Measurements from ENCODE around the gene EEF1AKMT4. TPM values are rescaled to one million over a fixed set of nuclear protein-coding genes. Genes with fewer than 3 reads are reported as not detected.

EEF1AKMT4 gene
- total and polyA plus RNA-seq, 10 of the 15 experiments (the other 5 are each of a cell fraction or from before 2014, with no cell fraction given) = 7.5 to 26.8 (median 18.3) TPM

GRCh38 chr3:184223946-184224345, 25.5 kb upstream of the EEF1AKMT4 start:
- DNase-seq (ENCODE audit: low read depth, low spot score) = no peak
- Histone ChIP-seq H3K9ac (ENCODE audit: control insufficient read depth, insufficient read depth, low read length) (no peak overlapping the region), H3K27me3 (replicated peaks in 1 of 2; ENCODE audit: control insufficient read depth in 2 of 2, insufficient read depth in 2 of 2, low read length in 1 of 2) (peaks cover 3 to 4% of the 10 kb centered on the region in 2 experiments; a peak in 3 of 4 replicates), H3K4me1 (ENCODE audit: control insufficient read depth, insufficient read depth, low read length) (no peaks in the 10 kb centered on the region), H3K27ac (ENCODE audit: control insufficient read depth, insufficient read depth) (no peak overlapping the region), H3K36me3 (ENCODE audit: control insufficient read depth in 2 of 2, insufficient read depth in 2 of 2, low read length in 1 of 2) (no peaks in the 10 kb centered on the region), H3K4me2 (ENCODE audit: control insufficient read depth, insufficient read depth) (no peak overlapping the region), H3K4me3 (no peak overlapping the region), H3K79me2 (ENCODE audit: control insufficient read depth, insufficient read depth, low read length) (no peaks in the 10 kb centered on the region), H3K9me3 (replicated peaks; ENCODE audit: control insufficient read depth, insufficient read depth, low read length) (no peaks in the 10 kb centered on the region), H2AFZ (ENCODE audit: control insufficient read depth, low read depth, low read length) (no peak overlapping the region), H4K20me1 (ENCODE audit: control insufficient read depth, insufficient read depth) (no peaks in the 10 kb centered on the region)
- WGBS (ENCODE audit: insufficient coverage, insufficient replicate concordance, low lambda C conversion rate, missing lambda C conversion rate) = 25% methylated on average over 3 of the region's 3 CpGs
- ChIA-PET RAD21 (ENCODE audit: unreplicated experiment) (no interaction called here), SMC1A (ENCODE audit: uncharacterized antibody, unreplicated experiment) (no interaction called here), POLR2A (no interaction called here), CTCF (interaction anchor here (0.9 kb wide), 1 partner anchor 27 kb away, joined by 3 read pairs; no protein-coding TSS in a partner anchor)
- ATAC-seq = no peak
- BruUV-seq (replicated peaks) = no TSS peak
- intact Hi-C loops (cut with micrococcal nuclease; ENCODE audit: unreplicated experiment) = no loop called here
- TF ChIP-seq NKRF (conservative IDR thresholded peaks at IDR 0.05) (no peak), PAX5 (IDR thresholded peaks at IDR 0.05; ENCODE audit: borderline replicate concordance, low read depth, low read length) (no peak), HDGF (IDR thresholded peaks at IDR 0.05) (no peak), TCF3 (IDR thresholded peaks at IDR 0.05; ENCODE audit: borderline replicate concordance, insufficient read depth, low read depth, low read length) (no peak), RCOR1 (conservative IDR thresholded peaks at IDR 0.05; ENCODE audit: low read depth, low read length) (no peak), SUPT20H (IDR thresholded peaks at IDR 0.05; ENCODE audit: borderline replicate concordance, control insufficient read depth, low read depth, low read length) (no peak), CHD2 (IDR thresholded peaks at IDR 0.05; ENCODE audit: borderline replicate concordance, low read depth, low read length) (no peak), ZNF592 (IDR thresholded peaks at IDR 0.05) (no peak), HCFC1 (IDR thresholded peaks at IDR 0.05; ENCODE audit: low read length) (no peak), MEF2B (IDR thresholded peaks at IDR 0.05; ENCODE audit: partially characterized antibody, poor library complexity, severe bottlenecking) (no peak), ZBED1 (IDR thresholded peaks at IDR 0.05; ENCODE audit: borderline replicate concordance) (no peak), ATF3 (IDR thresholded peaks at IDR 0.05; ENCODE audit: borderline replicate concordance, extremely low read depth, low read depth, low read length) (no peak), IRF4 (IDR thresholded peaks at IDR 0.05; ENCODE audit: low read depth, low read length) (no peak), MEF2A (IDR thresholded peaks at IDR 0.05; ENCODE audit: insufficient read depth, low read depth, low read length) (no peak), ETV6 (conservative IDR thresholded peaks at IDR 0.05 in 1 of 2, IDR thresholded peaks at IDR 0.05 in 1 of 2; ENCODE audit: borderline replicate concordance in 1 of 2, low read depth in 1 of 2) (no peak), GABPA (IDR thresholded peaks at IDR 0.05; ENCODE audit: low read depth) (no peak)
- in situ Hi-C loops (cut with MboI) = no loop called here
- no peak for FAIRE-seq
